Mucosa of descending colon (tissue), 3 donors: ENCODE results near the gene PAGE2B. TPM values are rescaled to one million over a fixed set of nuclear protein-coding genes. Genes with fewer than 3 reads are reported as not detected.
"Not testable (repeated sequence)": the region's sequence is repeated elsewhere in the genome, so short reads cannot be mapped to it uniquely, and the experiment has no call there.

Experiments
- ATAC-seq: fragments of 200-7000 bp; cut with Tn5 transposase; one replicate; pipeline ENCODE4 v1.9.1; 2020; ENCODE audit warnings: mild to moderate bottlenecking, moderate library complexity
- DNase-seq, 3 donors: peaks; one replicate each; pipeline ENCODE4 v3.0.0-alpha.2; 2020
- H3K36me3 ChIP-seq: fragments of 200-600 bp; one replicate; pipeline ENCODE4 v1.8.0; 2021; ENCODE audit warnings: low read depth, mild to moderate bottlenecking
- H3K4me1 ChIP-seq: fragments of 200-600 bp; one replicate; pipeline ENCODE4 v1.8.0; 2021; ENCODE audit warnings: low read depth, mild to moderate bottlenecking
- H3K4me3 ChIP-seq: fragments of 200-600 bp; one replicate; pipeline ENCODE4 v1.8.0; 2021; ENCODE audit warnings: mild to moderate bottlenecking
- H3K9me3 ChIP-seq: fragments of 200-600 bp; one replicate; pipeline ENCODE4 v1.8.0; 2021; ENCODE audit warnings: mild to moderate bottlenecking
- CTCF ChIP-seq: fragments of 200-600 bp; IDR thresholded peaks from one replicate; pipeline ENCODE4 v1.8.0; 2022; ENCODE audit warnings: antibody characterized with exemption, mild to moderate bottlenecking
- intact Hi-C, 2 donors: fragments of 100-400 bp; cut with DNase I in 1 of 2; cut with micrococcal nuclease in 1 of 2; formaldehyde crosslinking; loops; one replicate each; pipeline versions ENCODE4 v1.11.0 to v1.11.1; 2022; cut with DNase I, micrococcal nuclease
- total RNA-seq, 3 donors: library from RNA; stranded (reverse); fragmentation: NEBNext Ultra II Directional in 2 of 3; extraction: Animal tissue kit (Norgen Biotek cat#: 25700) in 2 of 3; gene quantifications; one replicate each; pipeline versions ENCODE4 v1.2.1 to v1.2.4, GENCODE V29; 2021 to 2023
- donor health status: DM: no; HTN: no; CAD: no; lungs with moderate emphysema.
- donor health status: DM: no; HTN: no; CAD: no.
- donor health status: DM: no; HTN: yes; CAD: no.

Gene PAGE2B
- total RNA-seq, 3 donors from 2014 or later = not detected

DNA sequence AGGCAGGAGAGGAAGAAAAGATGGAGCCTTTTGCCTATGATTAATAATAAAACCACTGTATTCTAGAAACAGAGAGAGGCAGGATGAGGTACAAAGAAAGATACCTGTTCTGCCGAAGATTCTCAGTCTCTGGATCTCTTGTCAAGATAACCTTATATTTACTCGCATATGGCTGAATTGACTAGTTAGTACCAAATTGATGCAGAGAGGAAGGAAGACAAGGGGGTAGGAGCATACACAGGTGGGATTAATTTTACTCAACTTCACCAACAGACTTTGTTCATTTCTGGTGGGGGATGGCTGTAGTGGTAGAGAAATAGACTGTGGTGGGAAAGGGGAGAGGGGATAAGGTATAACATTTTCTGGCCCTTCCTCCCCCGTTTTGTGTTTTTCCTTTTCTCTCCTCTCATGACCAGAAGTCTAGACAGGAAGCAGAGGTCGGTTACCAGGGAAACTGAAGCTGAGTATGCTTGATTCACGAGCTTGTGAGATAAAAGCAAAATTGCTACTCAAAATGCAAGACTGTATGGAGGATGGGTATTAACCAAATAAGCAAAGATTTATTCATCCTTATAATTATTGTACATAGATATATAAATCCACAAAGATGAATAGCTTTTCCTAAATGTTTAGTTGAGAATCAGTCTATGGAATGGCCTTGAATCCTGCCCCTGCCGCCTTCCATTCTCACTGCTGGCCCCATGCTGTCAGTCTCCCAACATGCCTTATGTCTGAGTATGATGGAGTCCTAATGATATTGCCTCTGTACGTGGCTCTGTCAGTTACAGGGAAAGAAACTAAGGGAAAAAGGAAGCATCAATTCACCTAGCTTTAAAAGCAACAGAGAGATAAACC lies 17.8 kb upstream of the PAGE2B start:
- DNase-seq (peak in 1 of 3 donors; percentile 4), ATAC-seq (no peak)
- Histone ChIP-seq H3K9me3 (no peaks in the 10 kb centered on the region), H3K4me1 (no peaks in the 10 kb centered on the region), H3K36me3 (no peaks in the 10 kb centered on the region), H3K4me3 (no peak overlapping the region)
- intact Hi-C loops = loop anchor here in 1 of 2 donors (10.0 kb wide), 1 partner anchor 162 kb away; no protein-coding TSS in a partner anchor
- no peak for TF ChIP-seq CTCF

DNA sequence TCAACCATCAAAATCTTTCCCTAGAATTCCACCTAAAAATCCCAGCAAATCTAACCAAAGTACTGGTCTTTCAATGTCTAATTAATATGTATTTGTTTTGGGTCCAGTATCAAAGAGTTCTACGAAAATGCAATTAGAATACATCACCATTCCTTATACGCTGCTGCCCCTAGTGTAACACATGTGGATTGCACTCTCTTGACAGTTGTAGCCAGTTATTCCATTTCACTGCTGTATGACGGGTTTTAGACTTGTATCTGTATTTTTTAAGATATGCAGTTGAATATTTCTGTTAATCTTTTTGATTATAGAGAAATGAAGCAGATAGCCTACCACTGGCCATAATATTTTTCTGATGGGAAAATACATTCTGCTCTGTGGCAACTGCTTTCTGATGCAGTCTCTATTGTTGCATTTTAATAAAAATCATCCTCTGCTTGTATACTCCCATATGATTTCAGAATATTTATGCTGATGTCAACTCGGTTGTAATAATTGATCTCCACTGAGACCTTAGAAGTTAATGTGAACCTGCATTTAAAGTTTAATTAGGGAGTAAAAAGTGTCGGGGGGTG lies 17.1 kb upstream of the PAGE2B start:
- ATAC-seq = peak; percentile 75
- Histone ChIP-seq H3K4me3 (no peak overlapping the region), H3K9me3 (no peaks in the 10 kb centered on the region), H3K4me1 (no peaks in the 10 kb centered on the region), H3K36me3 (no peaks in the 10 kb centered on the region)
- peak; percentile 49 for TF ChIP-seq CTCF
- DNase-seq = peak in 1 of 3 donors; percentile 47
- intact Hi-C loops = loop anchor here in 1 of 2 donors (10.0 kb wide), 1 partner anchor 163 kb away; no protein-coding TSS in a partner anchor

- ATAC-seq, H3K4me3 ChIP-seq, H3K36me3 ChIP-seq, H3K4me1 ChIP-seq, H3K9me3 ChIP-seq, DNase-seq, intact Hi-C loops: not testable (repeated sequence)
These were observed 7.7 kb upstream of the PAGE2B start for GRCh38 chrX:55067180-55067579.

DNA sequence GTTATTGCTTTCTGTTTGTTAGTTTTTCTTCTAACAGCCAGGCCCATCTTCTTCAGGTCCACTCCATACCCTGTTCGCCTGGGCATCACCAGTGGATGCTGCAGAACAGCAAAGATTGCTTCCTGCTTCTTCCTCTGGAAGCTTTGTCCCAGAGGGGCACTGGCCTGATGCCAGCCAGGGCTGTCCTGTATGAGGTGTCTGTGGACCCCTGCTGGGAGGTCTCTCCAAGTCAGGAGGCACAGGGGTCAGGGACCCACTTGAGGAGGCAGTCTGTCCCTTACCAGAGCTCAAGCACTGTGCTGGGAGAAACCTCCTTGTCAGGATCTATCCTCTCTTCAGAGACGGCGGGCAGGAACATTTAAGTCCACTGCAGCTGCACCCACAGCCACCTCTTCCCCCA lies 2.5 kb upstream of the PAGE2B start:
- Histone ChIP-seq H3K4me1 (no peaks in the 10 kb centered on the region), H3K9me3 (no peaks in the 10 kb centered on the region), H3K4me3 (no peak overlapping the region), H3K36me3 (no peaks in the 10 kb centered on the region)
- intact Hi-C loops = loop anchor here in 1 of 2 donors (10.0 kb wide), 1 partner anchor 57 kb away; no protein-coding TSS in a partner anchor
- no peak for TF ChIP-seq CTCF
- DNase-seq (no peak), ATAC-seq (no peak)

GRCh38 chrX:55088795-55089489 lies 14.1 kb downstream of the PAGE2B start, which contains the start of gene PAGE2:
Gene PAGE2, plus strand, starts transcription at chrX:55089018. Its CDS starts 1,003 bp downstream, at chrX:55090021.
- intact Hi-C loops = no loop called here
- no peaks in the 10 kb centered on the region for H3K4me1 ChIP-seq
- no peaks in the 10 kb centered on the region for H3K9me3 ChIP-seq
- no peak within 1 kb of the TSS for H3K4me3 ChIP-seq
- DNase-seq = no peak
- TF ChIP-seq CTCF = no peak
- H3K36me3 ChIP-seq = no peaks in the 10 kb centered on the region
- ATAC-seq = no peak
